H9 (cell line): Measurements from ENCODE around the gene SYNGR1. TPM values are rescaled to one million over a fixed set of nuclear protein-coding genes. Genes with fewer than 3 reads are reported as not detected.

Experiments used
- DNase-seq: peaks from one replicate; pipeline ENCODE4 v3.0.0-alpha.2; 2017
- H2AFZ ChIP-seq: one replicate; pipeline ENCODE4 v1.6.1; 2013; ENCODE audit warnings: mild to moderate bottlenecking, low read length, control low read depth, moderate library complexity
- H2AK5ac ChIP-seq: 2 replicates; pipeline ENCODE4 v1.6.1; 2013; ENCODE audit warnings: low read length, control low read depth, mixed read lengths; ENCODE audit not compliant: insufficient read length
- H2BK120ac ChIP-seq: one replicate; pipeline ENCODE4 v1.6.1; 2013; ENCODE audit warnings: low read depth, mild to moderate bottlenecking, low read length, control low read depth, inconsistent platforms; ENCODE audit not compliant: poor library complexity, severe bottlenecking
- H2BK12ac ChIP-seq: 2 replicates; pipeline ENCODE4 v1.6.1; 2013; ENCODE audit warnings: low read length, control low read depth, mixed read lengths, low read depth; ENCODE audit not compliant: insufficient read length
- H2BK15ac ChIP-seq: 2 replicates; pipeline ENCODE4 v1.6.1; 2013; ENCODE audit warnings: low read depth, low read length, control low read depth
- H2BK20ac ChIP-seq: one replicate; pipeline ENCODE4 v1.6.1; 2013; ENCODE audit warnings: low read depth, mild to moderate bottlenecking, low read length, control low read depth, inconsistent platforms; ENCODE audit not compliant: poor library complexity, severe bottlenecking
- H2BK5ac ChIP-seq: 2 replicates; pipeline ENCODE4 v1.6.1; 2013; ENCODE audit warnings: low read length, control low read depth, mixed read lengths; ENCODE audit not compliant: insufficient read length
- H3K14ac ChIP-seq: 2 replicates; pipeline ENCODE4 v1.6.1; 2013; ENCODE audit warnings: low read length, control low read depth; ENCODE audit not compliant: insufficient read depth
- H3K18ac ChIP-seq: 2 replicates; pipeline ENCODE4 v1.6.1; 2013; ENCODE audit warnings: low read depth, mild to moderate bottlenecking, mixed read lengths, low read length, control low read depth; ENCODE audit not compliant: insufficient read length
- H3K23ac ChIP-seq: 2 replicates; pipeline ENCODE4 v1.6.1; 2013; ENCODE audit warnings: low read length, control low read depth, mixed read lengths, low read depth; ENCODE audit not compliant: insufficient read length
- H3K23me2 ChIP-seq: 2 replicates; pipeline ENCODE4 v1.6.1; 2013; ENCODE audit warnings: low read depth, mild to moderate bottlenecking, mixed read lengths, low read length, control low read depth; ENCODE audit not compliant: insufficient read length, poor library complexity, severe bottlenecking
- H3K27ac ChIP-seq: 2 replicates; pipeline ENCODE4 v1.5.1; 2013; ENCODE audit warnings: low read length, control low read depth, mixed read lengths, low read depth; ENCODE audit not compliant: insufficient read length
- H3K27me3 ChIP-seq: 2 replicates; pipeline ENCODE4 v1.6.1; 2013; ENCODE audit warnings: low read length, control low read depth, inconsistent platforms; ENCODE audit not compliant: insufficient read depth
- H3K4ac ChIP-seq: 2 replicates; pipeline ENCODE4 v1.6.1; 2013; ENCODE audit warnings: low read depth, mild to moderate bottlenecking, control low read depth, inconsistent platforms, low read length, moderate library complexity
- H3K4me1 ChIP-seq: 2 replicates; pipeline ENCODE4 v1.6.1; 2013; ENCODE audit warnings: low read length, control low read depth, inconsistent platforms; ENCODE audit not compliant: insufficient read depth
- H3K4me2 ChIP-seq: 2 replicates; pipeline ENCODE4 v1.6.1; 2013; ENCODE audit warnings: low read length, control low read depth, mixed read lengths; ENCODE audit not compliant: insufficient read length, insufficient read depth
- H3K56ac ChIP-seq: 2 replicates; pipeline ENCODE4 v1.6.1; 2013; ENCODE audit warnings: low read depth, mild to moderate bottlenecking, mixed read lengths, low read length, control low read depth; ENCODE audit not compliant: insufficient read length
- H3K79me1 ChIP-seq: 2 replicates; pipeline ENCODE4 v1.6.1; 2013; ENCODE audit warnings: low read depth, mild to moderate bottlenecking, moderate library complexity, low read length, control low read depth, inconsistent platforms; ENCODE audit not compliant: insufficient read depth, poor library complexity, severe bottlenecking
- H3K79me2 ChIP-seq: 2 replicates; pipeline ENCODE4 v1.6.1; 2013; ENCODE audit warnings: low read length, control low read depth, inconsistent platforms; ENCODE audit not compliant: insufficient read depth
- H3K9ac ChIP-seq: 2 replicates; pipeline ENCODE4 v1.6.1; 2013; ENCODE audit warnings: low read length, control low read depth, mixed read lengths; ENCODE audit not compliant: insufficient read length; ENCODE audit errors: extremely low read depth
- H3K9me3 ChIP-seq: one replicate; pipeline ENCODE4 v1.6.1; 2013; ENCODE audit warnings: low read depth, low read length, inconsistent platforms; ENCODE audit not compliant: control insufficient read depth
- H3T11ph ChIP-seq: one replicate; pipeline ENCODE4 v1.6.1; 2013; ENCODE audit warnings: mild to moderate bottlenecking, low read length, control low read depth, inconsistent platforms
- H4K20me1 ChIP-seq: one replicate; pipeline ENCODE4 v1.6.1; 2013; ENCODE audit not compliant: control insufficient read depth, insufficient read length, insufficient read depth
- H4K5ac ChIP-seq: 2 replicates; pipeline ENCODE4 v1.6.1; 2013; ENCODE audit warnings: low read depth, mild to moderate bottlenecking, mixed read lengths, low read length, control low read depth; ENCODE audit not compliant: insufficient read length
- H4K8ac ChIP-seq: replicated peaks from 2 replicates; pipeline ENCODE4 v1.6.1; 2013; ENCODE audit warnings: low read length, control low read depth, mixed read lengths, low read depth; ENCODE audit not compliant: insufficient read length
- H4K91ac ChIP-seq: 2 replicates; pipeline ENCODE4 v1.6.1; 2013; ENCODE audit warnings: low read depth, mild to moderate bottlenecking, moderate library complexity, mixed read lengths, low read length, control low read depth; ENCODE audit not compliant: insufficient read length
- H3K27ac Mint-ChIP-seq, 3 experiments: 2 replicates in 2 of 3; 3 replicates in 1 of 3; pipeline ENCODE4 v1.8.0; 2020 to 2021; ENCODE audit warnings: mixed read lengths in 3 of 3, mild to moderate bottlenecking in 1 of 3, moderate library complexity in 1 of 3
- H3K27me3 Mint-ChIP-seq: 2 replicates; pipeline ENCODE4 v1.8.0; 2021; ENCODE audit warnings: low read depth, mild to moderate bottlenecking, moderate library complexity, mixed read lengths
- H3K36me3 Mint-ChIP-seq, 3 experiments: 2 replicates in 2 of 3; 3 replicates in 1 of 3; pipeline ENCODE4 v1.8.0; 2020 to 2021; ENCODE audit warnings: low read depth in 3 of 3, mixed read lengths in 3 of 3; ENCODE audit not compliant: insufficient read depth in 1 of 3
- H3K4me1 Mint-ChIP-seq, 2 experiments: 2 replicates each; pipeline ENCODE4 v1.8.0; 2020; ENCODE audit warnings: mixed read lengths in 2 of 2
- H3K4me3 Mint-ChIP-seq, 2 experiments: 2 replicates in 1 of 2; 3 replicates in 1 of 2; pipeline ENCODE4 v1.8.0; 2020 to 2021; ENCODE audit warnings: mild to moderate bottlenecking in 2 of 2, mixed read lengths in 2 of 2, moderate library complexity in 1 of 2
- H3K9me3 Mint-ChIP-seq, 2 experiments: 2 replicates in 1 of 2; 3 replicates in 1 of 2; pipeline ENCODE4 v1.8.0; 2020; ENCODE audit warnings: mild to moderate bottlenecking in 2 of 2, mixed read lengths in 2 of 2, moderate library complexity in 1 of 2
- WGBS: extraction: QIAGEN DNeasy Blood & Tissue Kit; methylation state at CpG from one replicate; pipeline ENCODE4 v1.1.7; 2013; ENCODE audit warnings: missing lambda C conversion rate, low lambda C conversion rate, mixed read lengths; ENCODE audit not compliant: insufficient read length; ENCODE audit errors: extremely low coverage; 5-methylcytosine and 5-hydroxymethylcytosine counted together
- total RNA-seq: library from RNA; stranded (reverse); gene quantifications from 2 replicates; pipeline ENCODE4 v1.2.1, GENCODE V29; 2021
- TF ChIP-seq, protein P1 (sequence below): fragments of 200-600 bp; sonication (generic); conservative IDR thresholded peaks from 3 replicates; pipeline ENCODE4 v1.8.0; 2021; ENCODE audit warnings: antibody characterized with exemption, mild to moderate bottlenecking

SYNGR1 gene
- total RNA-seq, 1 experiment from 2014 or later, result 13.2 TPM

DNA sequence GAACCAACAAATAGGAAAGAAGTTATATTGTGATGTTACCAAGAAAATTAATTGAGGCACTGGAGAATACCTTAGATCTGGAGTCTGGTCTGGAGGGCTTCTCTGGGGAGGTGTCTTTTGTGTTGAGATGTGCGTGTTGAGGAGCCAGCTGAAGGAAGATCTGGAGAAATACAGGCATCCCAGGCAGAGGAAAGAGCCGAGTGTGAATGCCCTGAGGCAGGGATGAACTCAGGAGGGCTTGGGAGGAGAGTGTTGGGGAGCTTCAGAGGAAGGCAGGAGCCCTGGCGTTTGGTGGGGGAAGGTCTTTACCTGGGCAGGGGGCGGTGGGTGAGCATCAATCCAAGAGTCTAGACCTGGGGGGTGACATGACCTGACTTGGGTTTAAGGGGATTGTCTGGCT is 13.1 kb downstream of the SYNGR1 start:
- DNase-seq, result peak; percentile 29
- Histone ChIP-seq H4K91ac (no peak overlapping the region), H3K14ac (no peak overlapping the region), H2BK20ac (no peak overlapping the region), H2BK15ac (no peak overlapping the region), H2AK5ac (no peak overlapping the region), H3K4me1 (peaks cover 6% of the 10 kb centered on the region; the same call in 1 of the 2 replicates), H2BK5ac (no peak overlapping the region), H3T11ph (no peak overlapping the region), H3K23ac (no peak overlapping the region), H3K9me3 (no peaks in the 10 kb centered on the region), H3K4me2 (no peak overlapping the region), H4K5ac (no peak overlapping the region), H3K79me1 (no peaks in the 10 kb centered on the region), H2AFZ (no peak overlapping the region), H3K27me3 (no peaks in the 10 kb centered on the region), H3K9ac (no peak overlapping the region), H3K27ac (no peak overlapping the region), H3K23me2 (peaks cover 4% of the 10 kb centered on the region), H3K18ac (no peak overlapping the region), H4K8ac (no peak overlapping the region), H3K79me2 (no peaks in the 10 kb centered on the region), H3K56ac (no peak overlapping the region), H2BK12ac (no peak overlapping the region), H4K20me1 (peaks cover 2% of the 10 kb centered on the region), H2BK120ac (no peak overlapping the region), H3K4ac (no peak overlapping the region)
- H3K4me1 Mint-ChIP-seq, result peaks cover 34 to 58% of the 10 kb centered on the region in 2 experiments
- no peaks in the 10 kb centered on the region; the same call in none of the 2 replicates for H3K27me3 Mint-ChIP-seq
- no CpG with 5 or more reads among the region's 4 CpGs for WGBS
- H3K27ac Mint-ChIP-seq, result peak overlapping the region in 1 of 3 experiments; percentile 45; a peak in 3 of 7 replicates
- H3K36me3 Mint-ChIP-seq, result peaks cover 7 to 22% (median 13%) of the 10 kb centered on the region in 3 experiments; a peak in 6 of 7 replicates
- H3K4me3 Mint-ChIP-seq, result peak overlapping the region in 1 of 2 experiments; percentile 6; a peak in 2 of 5 replicates
- no peaks in the 10 kb centered on the region for H3K9me3 Mint-ChIP-seq
- TF ChIP-seq, protein P1, sequence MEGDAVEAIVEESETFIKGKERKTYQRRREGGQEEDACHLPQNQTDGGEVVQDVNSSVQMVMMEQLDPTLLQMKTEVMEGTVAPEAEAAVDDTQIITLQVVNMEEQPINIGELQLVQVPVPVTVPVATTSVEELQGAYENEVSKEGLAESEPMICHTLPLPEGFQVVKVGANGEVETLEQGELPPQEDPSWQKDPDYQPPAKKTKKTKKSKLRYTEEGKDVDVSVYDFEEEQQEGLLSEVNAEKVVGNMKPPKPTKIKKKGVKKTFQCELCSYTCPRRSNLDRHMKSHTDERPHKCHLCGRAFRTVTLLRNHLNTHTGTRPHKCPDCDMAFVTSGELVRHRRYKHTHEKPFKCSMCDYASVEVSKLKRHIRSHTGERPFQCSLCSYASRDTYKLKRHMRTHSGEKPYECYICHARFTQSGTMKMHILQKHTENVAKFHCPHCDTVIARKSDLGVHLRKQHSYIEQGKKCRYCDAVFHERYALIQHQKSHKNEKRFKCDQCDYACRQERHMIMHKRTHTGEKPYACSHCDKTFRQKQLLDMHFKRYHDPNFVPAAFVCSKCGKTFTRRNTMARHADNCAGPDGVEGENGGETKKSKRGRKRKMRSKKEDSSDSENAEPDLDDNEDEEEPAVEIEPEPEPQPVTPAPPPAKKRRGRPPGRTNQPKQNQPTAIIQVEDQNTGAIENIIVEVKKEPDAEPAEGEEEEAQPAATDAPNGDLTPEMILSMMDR, result no peak
